Aorta (tissue), 5 donors: ENCODE measurements around the gene LSM7. TPM values are rescaled to one million over a fixed set of nuclear protein-coding genes. Genes with fewer than 3 reads are reported as not detected.
"Not testable (repeated sequence)": the region's sequence is repeated elsewhere in the genome, so short reads cannot be mapped to it uniquely, and the experiment has no call there.

Source experiments
- ATAC-seq: fragments of 200-7000 bp; cut with Tn5 transposase; one replicate; pipeline ENCODE4 v1.9.1; 2022; ENCODE audit warnings: moderate library complexity; ENCODE audit not compliant: low FRiP score
- DNase-seq, 2 donors: peaks; one replicate each; pipeline ENCODE4 v3.0.0-alpha.2; 2020
- H3K27ac ChIP-seq, 2 donors: one replicate each; pipeline ENCODE4 v1.5.1; 2013; ENCODE audit warnings: low read length in 2 of 2, mild to moderate bottlenecking in 2 of 2, moderate library complexity in 2 of 2, control low read depth in 1 of 2, inconsistent platforms in 1 of 2, low read depth in 1 of 2
- H3K27me3 ChIP-seq, 2 donors: one replicate each; pipeline ENCODE4 v1.6.1; 2013; ENCODE audit warnings: control low read depth in 1 of 2, low read length in 1 of 2, mild to moderate bottlenecking in 1 of 2, moderate library complexity in 1 of 2; ENCODE audit not compliant: insufficient read depth in 2 of 2, control insufficient read depth in 1 of 2
- H3K36me3 ChIP-seq, 2 donors: one replicate each; pipeline ENCODE4 v1.6.1; 2013; ENCODE audit warnings: control low read depth in 1 of 2, low read length in 1 of 2, mild to moderate bottlenecking in 1 of 2; ENCODE audit not compliant: insufficient read depth in 2 of 2, control insufficient read depth in 1 of 2
- H3K4me1 ChIP-seq, 2 donors: one replicate each; pipeline ENCODE4 v1.6.1; 2013; ENCODE audit warnings: low read length in 2 of 2, control low read depth in 1 of 2, mild to moderate bottlenecking in 1 of 2, moderate library complexity in 1 of 2; ENCODE audit not compliant: insufficient read depth in 2 of 2, control insufficient read depth in 1 of 2
- H3K4me3 ChIP-seq, 2 donors: one replicate each; pipeline ENCODE4 v1.5.1; 2013; ENCODE audit warnings: low read length in 2 of 2, control low read depth in 1 of 2, mild to moderate bottlenecking in 1 of 2
- H3K9me3 ChIP-seq: one replicate; pipeline ENCODE4 v1.6.1; 2013; ENCODE audit warnings: mild to moderate bottlenecking, low read length; ENCODE audit not compliant: control insufficient read depth
- WGBS, 2 donors: extraction: QIAGEN DNeasy Blood & Tissue Kit; methylation state at CpG; one replicate each; pipeline ENCODE4 v1.1.7; 2013; 5-methylcytosine and 5-hydroxymethylcytosine counted together
- intact Hi-C, 2 donors: fragments of 100-400 bp; cut with DNase I; formaldehyde crosslinking; loops; one replicate each; pipeline versions ENCODE4 v1.14.2 to v1.15.0; 2022
- polyA plus RNA-seq, 2 donors: library from polyadenylated mRNA; stranded (reverse); fragments of 200-250 nt; gene quantifications; one replicate each; pipeline ENCODE4 v1.2.3, GENCODE V29; 2013
- total RNA-seq, 2 donors: library from RNA; stranded (reverse); fragmentation: NEBNext Ultra II Directional; extraction: Animal tissue kit (Norgen Biotek cat#: 25700); gene quantifications; one replicate each; pipeline ENCODE4 v1.2.1, GENCODE V29; 2021
- donor health status: healthy with polysubstance abuse.
- donor health status: Bipolar disorder and iron deficiency.
- donor health status: DM: no; HTN: no; CAD: no.
- donor health status: DM: no; HTN: no; CAD: no.
- donor health status: DM: yes; HTN: yes; CAD: no.

Gene LSM7
- total and polyA plus RNA-seq, 4 donors, result 43.7 to 155 (median 89.6) TPM

DNA sequence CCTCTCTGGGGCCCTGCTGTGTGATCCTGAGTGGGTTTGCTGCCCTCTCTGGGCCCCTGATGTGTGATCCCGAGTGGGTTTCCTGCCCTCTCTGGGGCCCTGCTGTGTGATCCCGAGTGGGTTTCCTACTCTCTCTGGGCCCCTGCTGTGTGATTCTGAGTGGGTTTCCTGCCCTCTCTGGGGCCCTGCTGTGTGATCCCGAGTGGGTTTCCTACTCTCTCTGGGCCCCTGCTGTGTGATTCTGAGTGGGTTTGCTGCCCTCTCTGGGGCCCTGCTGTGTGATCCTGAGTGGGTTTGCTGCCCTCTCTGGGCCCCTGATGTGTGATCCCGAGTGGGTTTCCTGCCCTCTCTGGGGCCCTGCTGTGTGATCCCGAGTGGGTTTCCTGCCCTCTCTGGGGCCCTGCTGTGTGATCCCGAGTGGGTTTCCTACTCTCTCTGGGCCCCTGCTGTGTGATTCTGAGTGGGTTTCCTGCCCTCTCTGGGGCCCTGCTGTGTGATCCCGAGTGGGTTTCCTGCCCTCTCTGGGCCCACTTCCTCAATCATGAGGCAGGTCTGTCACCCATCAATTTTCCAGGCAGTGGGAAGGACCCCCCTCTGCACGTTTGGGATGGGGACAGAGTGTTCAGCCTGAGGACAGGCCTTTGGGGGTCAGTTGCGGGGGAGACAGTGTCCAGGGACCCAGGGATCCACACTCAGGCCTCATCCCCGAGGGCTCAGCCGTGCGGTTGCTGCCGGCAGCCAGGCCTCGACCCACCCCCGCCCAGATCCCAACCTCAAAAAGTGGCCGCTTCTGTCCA is 46.9 kb downstream of the LSM7 start:
- H3K4me3 ChIP-seq, H3K36me3 ChIP-seq, H3K9me3 ChIP-seq, H3K27ac ChIP-seq, DNase-seq, intact Hi-C loops, H3K27me3 ChIP-seq, H3K4me1 ChIP-seq: not testable (repeated sequence)
- WGBS, 2 donors, result 35 to 36% methylated on average over 15 to 16 of the region's 16 CpGs
- ATAC-seq, result peak; percentile 31

DNA sequence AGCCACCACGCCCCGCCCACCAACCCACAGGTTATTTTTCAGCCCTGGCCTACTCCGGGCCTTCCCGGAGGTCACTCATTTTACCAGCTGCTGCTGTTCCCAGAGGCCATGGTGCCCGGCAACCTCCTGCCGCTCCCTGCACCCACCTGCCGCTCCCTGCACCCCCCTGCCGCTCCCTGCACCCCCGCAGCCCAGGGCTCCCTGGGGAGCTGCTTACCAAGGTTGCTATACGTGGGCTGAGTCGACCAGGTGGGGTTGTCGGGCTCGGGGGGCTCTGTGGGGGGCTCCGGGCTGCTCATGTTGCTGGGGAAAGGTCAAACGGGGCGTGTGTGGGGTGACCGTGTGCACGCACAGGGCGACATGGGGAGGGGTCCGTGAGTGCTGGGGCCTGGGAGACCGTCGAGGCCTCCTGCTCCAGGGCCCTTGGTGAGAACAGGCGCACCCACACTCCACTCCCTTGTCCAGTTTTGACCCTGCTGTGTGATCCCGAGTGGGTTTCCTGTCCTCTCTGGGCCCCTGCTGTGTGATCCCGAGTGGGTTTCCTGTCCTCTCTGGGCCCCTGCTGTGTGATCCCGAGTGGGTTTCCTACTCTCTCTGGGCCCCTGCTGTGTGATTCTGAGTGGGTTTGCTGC is 47.6 kb downstream of the LSM7 start:
- no peaks in the 10 kb centered on the region for H3K27me3 ChIP-seq
- 77% methylated on average over 26 of the region's 26 CpGs for WGBS, 2 donors
- ATAC-seq (no peak), DNase-seq (no peak)
- no peaks in the 10 kb centered on the region for H3K4me1 ChIP-seq
- intact Hi-C loops, result no loop called here
- H3K27ac ChIP-seq, result no peak overlapping the region
- H3K9me3 ChIP-seq, result no peaks in the 10 kb centered on the region
- no peaks in the 10 kb centered on the region for H3K36me3 ChIP-seq
- no peak overlapping the region for H3K4me3 ChIP-seq

DNA sequence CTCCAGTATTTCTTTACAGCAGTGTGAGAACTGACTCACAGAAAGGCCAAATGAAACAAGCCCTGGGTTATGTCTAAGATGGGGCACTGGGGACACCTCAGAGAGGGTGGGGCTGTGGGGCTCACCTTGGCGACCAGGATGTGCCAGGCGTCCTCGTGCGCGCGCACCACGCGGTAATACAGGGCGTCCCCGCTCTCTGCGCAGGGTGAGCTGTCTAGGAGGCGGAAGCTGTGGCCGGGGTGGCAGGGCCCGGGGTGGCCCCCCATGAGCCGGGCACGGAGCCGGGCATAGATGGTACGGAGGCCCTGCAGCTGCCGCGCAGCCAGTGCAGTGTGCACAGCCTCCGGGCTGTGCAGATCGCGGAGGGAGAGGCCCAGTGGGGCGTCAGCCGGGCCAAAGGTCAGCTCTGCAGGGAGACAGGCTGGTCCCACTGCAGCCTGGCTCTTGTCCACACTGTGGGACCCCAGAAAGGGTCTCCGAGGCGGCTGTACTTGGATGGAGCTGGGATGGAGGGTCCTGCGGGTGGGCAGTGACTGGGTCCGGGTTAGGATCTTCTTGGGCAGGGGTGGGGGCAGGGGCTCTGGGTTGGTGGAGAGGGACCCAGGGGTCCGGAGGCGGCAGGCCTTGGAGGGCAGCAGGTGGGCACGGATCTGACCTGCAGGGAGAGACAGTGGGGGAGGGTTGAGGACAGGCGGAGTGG is 49.8 kb downstream of the LSM7 start:
- no peaks in the 10 kb centered on the region for H3K36me3 ChIP-seq
- DNase-seq (no peak), ATAC-seq (no peak)
- H3K27ac ChIP-seq, result no peak overlapping the region
- no peaks in the 10 kb centered on the region for H3K4me1 ChIP-seq
- intact Hi-C loops, result no loop called here
- H3K27me3 ChIP-seq, result no peaks in the 10 kb centered on the region
- H3K4me3 ChIP-seq, result no peak overlapping the region
- no peaks in the 10 kb centered on the region for H3K9me3 ChIP-seq
- 86 to 87% methylated on average over 33 of the region's 33 CpGs for WGBS, 2 donors

DNA sequence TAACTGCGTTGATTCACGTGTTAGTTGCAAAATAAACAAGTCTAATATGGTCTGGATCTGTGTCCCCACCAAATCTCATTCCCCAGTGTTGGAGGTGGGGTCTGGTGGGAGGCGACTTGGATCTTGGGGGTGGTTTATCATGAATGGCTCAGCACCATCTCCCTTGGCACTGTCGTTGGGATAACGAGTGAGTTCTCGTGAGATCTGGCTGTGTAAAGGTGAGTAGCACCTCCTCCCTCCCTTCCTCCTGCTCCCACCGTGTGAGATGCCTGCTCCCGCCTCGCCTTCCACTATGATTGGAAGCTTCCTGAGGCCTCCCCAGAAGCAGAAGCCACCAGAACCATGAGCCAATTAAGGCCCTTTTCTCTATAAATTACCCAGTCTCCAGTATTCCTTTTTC is 51.2 kb downstream of the LSM7 start:
- 82% methylated on average over 9 of the region's 9 CpGs for WGBS, 2 donors

DNA sequence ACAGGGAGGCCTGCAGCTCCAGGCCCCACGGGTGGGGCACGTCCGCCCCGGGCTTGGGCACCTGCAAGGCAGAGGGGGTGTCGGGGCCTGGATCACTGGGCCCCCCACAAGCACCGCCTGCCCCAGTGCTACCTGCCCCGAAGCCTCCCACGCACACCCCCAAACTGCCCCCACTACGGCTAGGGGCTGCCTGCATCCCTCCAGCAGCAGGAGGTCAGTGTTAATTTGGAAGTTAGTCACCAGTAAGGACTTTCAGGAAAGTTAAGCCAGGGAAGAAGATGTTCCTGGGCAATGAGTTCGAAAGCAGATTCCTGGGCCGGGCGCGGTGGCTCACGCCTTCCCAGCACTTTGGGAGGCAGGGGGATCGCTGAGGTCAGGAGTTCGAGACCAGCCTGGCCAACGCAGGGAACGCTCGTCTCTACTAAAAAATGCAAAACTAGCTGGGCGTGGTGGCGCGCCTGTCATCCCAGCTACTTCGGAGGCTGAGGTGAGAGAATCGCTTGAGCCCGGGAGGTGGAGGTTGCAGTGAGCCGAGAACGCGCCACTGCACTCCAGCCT is 51.9 kb downstream of the LSM7 start:
- Histone ChIP-seq H3K9me3 (no peaks in the 10 kb centered on the region), H3K4me1 (no peaks in the 10 kb centered on the region), H3K27me3 (no peaks in the 10 kb centered on the region), H3K4me3 (no peak overlapping the region), H3K27ac (no peak overlapping the region), H3K36me3 (peaks cover 0 to 2% of the 10 kb centered on the region in 2 donors)
- WGBS, 2 donors, result 87 to 92% methylated on average over 28 of the region's 28 CpGs
- ATAC-seq, result no peak
- DNase-seq, result no peak
- intact Hi-C loops, result no loop called here

More for the DNA sequence above, 51.2 kb downstream of the LSM7 start:
- Histone ChIP-seq H3K9me3 (no peaks in the 10 kb centered on the region), H3K27me3 (no peaks in the 10 kb centered on the region), H3K4me1 (no peaks in the 10 kb centered on the region), H3K27ac (no peak overlapping the region), H3K36me3 (no peaks in the 10 kb centered on the region), H3K4me3 (no peak overlapping the region)
- ATAC-seq, result no peak
- no peak for DNase-seq
- intact Hi-C loops, result no loop called here

DNA sequence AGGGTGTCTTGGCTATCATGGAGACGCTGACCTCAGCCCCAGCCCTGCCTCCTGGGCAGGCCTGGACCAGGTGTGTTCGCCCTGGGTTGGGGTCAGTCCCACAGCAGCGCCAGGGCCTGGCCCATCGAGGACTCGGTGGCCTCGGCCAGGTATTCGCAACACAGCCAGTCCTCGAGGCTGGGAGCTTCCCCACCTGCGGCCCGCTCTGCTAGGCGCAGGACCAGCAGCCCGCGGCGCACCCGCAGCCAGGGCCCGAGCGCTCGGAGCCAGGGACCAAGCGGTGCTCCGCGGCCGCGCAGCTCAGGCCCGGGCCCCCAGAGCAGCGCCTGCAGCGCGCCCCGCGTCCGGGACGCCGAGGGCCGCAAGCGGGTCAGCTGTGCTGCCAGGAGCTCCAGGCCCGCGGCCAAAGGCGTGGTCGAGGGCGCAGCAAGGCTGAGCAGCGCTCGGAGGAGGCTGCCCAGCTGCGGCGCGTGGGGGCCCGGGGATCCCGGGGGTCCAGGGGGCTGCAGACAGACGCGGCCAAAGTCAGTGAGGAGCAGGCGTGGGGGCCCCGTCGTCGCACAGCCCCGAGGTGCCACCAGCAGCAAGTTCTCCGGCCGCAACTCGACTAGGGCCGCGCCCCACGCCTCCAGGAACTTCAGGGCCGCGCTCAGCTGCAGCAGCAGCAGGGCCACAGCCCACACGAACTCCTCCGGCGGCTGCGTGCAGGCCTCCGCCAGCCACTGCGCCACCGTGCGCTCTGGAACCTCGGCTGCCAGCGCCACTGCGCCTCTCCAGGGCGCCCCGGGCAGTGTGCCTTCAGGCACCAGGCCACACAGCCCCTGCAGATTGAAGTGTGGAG is 52.6 kb downstream of the LSM7 start:
- no peak overlapping the region for H3K27ac ChIP-seq
- no peak for ATAC-seq
- H3K27me3 ChIP-seq, result no peaks in the 10 kb centered on the region
- no peak overlapping the region for H3K4me3 ChIP-seq
- no peaks in the 10 kb centered on the region for H3K4me1 ChIP-seq
- H3K9me3 ChIP-seq, result no peaks in the 10 kb centered on the region
- intact Hi-C loops, result no loop called here
- H3K36me3 ChIP-seq, result peaks cover 0 to 2% of the 10 kb centered on the region in 2 donors
- 66 to 67% methylated on average over 64 to 74 of the region's 74 CpGs for WGBS, 2 donors
- peak in 1 of 2 donors; percentile 85 for DNase-seq

DNA sequence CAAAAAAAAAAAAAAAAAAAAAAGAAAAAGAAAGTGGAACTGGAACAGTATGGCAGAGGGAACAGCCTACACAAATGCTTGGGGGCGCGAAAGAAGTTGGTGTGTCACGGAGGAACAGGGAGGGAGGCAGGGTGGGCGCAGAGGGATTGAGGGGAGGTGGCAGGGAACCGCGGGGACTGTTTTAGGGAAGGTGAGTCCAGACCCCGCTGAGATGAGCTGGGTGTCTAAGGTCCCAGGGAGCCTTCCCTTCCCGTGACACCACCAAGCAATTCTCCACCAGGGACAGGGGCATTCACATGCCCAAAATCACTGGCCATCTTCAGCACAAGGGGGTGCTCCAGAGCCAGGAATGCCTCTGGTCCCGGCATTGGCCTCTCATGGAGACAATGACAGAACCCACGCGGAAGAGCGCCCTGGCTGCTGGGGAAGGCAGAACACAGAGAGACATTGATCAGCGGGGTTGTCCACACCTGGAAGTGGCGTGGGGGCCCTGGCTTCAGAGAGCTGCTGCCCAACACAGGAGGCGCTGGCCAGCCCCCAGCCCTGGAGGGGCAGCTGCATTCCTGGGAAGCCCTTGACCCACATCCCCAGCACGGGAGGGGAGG is 53.4 kb downstream of the LSM7 start:
- H3K27me3 ChIP-seq, result no peaks in the 10 kb centered on the region
- H3K9me3 ChIP-seq, result no peaks in the 10 kb centered on the region
- no peak for ATAC-seq
- H3K36me3 ChIP-seq, result peaks cover 0 to 2% of the 10 kb centered on the region in 2 donors
- WGBS, 2 donors, result 58 to 62% methylated on average over 16 of the region's 16 CpGs
- H3K27ac ChIP-seq, result no peak overlapping the region
- no peaks in the 10 kb centered on the region for H3K4me1 ChIP-seq
- H3K4me3 ChIP-seq, result no peak overlapping the region
- DNase-seq, result peak in 1 of 2 donors; percentile 87
- intact Hi-C loops, result loop anchor here in 1 of 2 donors (5.0 kb wide), 2 partner anchors 38 to 123 kb away; partner anchors contain the start of genes AP3D1, PLEKHJ1 and SF3A2
